GM12878 (cell line): ENCODE results near the gene CLASP1. TPM values are rescaled to one million over a fixed set of nuclear protein-coding genes. Genes with fewer than 3 reads are reported as not detected.

ENCODE experiments used
- ATAC-seq: fragments of 200-7000 bp; cut with Tn5 transposase; 3 replicates; pipeline ENCODE4 v1.9.1; 2020; ENCODE audit warnings: mild to moderate bottlenecking, moderate library complexity
- BruUV-seq: library from RNA; stranded (reverse); fragments of 400-500 nt; replicated peaks from 2 replicates; lab custom pipeline; 2021; lab: Mats Ljungman, UMichigan
- CTCF ChIA-PET: fragments of 300-600 bp; sonication (Branson Sonifier 250); formaldehyde crosslinking; extraction: SDS; loops from one replicate; lab custom pipeline; 2021; ENCODE audit warnings: inconsistent platforms; lab: Yijun Ruan, JAX
- POLR2A ChIA-PET: fragments of 350-600 bp; formaldehyde crosslinking; extraction: SDS; loops from one replicate; lab custom pipeline; 2021; ENCODE audit warnings: inconsistent platforms; lab: Charles Lee
- RAD21 ChIA-PET: fragments of 300-600 bp; sonication (Branson Sonifier 250); formaldehyde crosslinking; loops from one replicate; lab custom pipeline; 2023; ENCODE audit warnings: antibody characterized with exemption; ENCODE audit not compliant: unreplicated experiment; lab: Charles Lee
- SMC1A ChIA-PET: fragments of 300-600 bp; sonication (Branson Sonifier 250); formaldehyde crosslinking; loops from one replicate; lab custom pipeline; 2023; ENCODE audit not compliant: unreplicated experiment, uncharacterized antibody; lab: Charles Lee
- DNase-seq: peaks from one replicate; pipeline ENCODE4 v3.0.0-alpha.2; 2011; ENCODE audit warnings: low read depth, low spot score
- FAIRE-seq: peaks from 3 replicates; lab custom pipeline; 2011; peaks lifted over from hg19 to GRCh38; lab: Jason Lieb, UNC
- H2AFZ ChIP-seq: 2 replicates; pipeline ENCODE4 v1.6.0; 2011; ENCODE audit warnings: low read depth, low read length, control low read depth; ENCODE audit not compliant: control insufficient read depth
- H3K27ac ChIP-seq: 2 replicates; pipeline ENCODE4 v1.5.1; 2011; ENCODE audit warnings: control low read depth; ENCODE audit not compliant: control insufficient read depth, insufficient read depth
- H3K27me3 ChIP-seq, 2 experiments: replicated peaks in 1 of 2; 2 replicates each; pipeline versions ENCODE4 v1.6.0 to v1.6.1; 2011; ENCODE audit warnings: low read length in 1 of 2; ENCODE audit not compliant: control insufficient read depth in 2 of 2, insufficient read depth in 2 of 2
- H3K36me3 ChIP-seq, 2 experiments: 2 replicates each; pipeline ENCODE4 v1.5.1; 2011; ENCODE audit warnings: low read length in 1 of 2; ENCODE audit not compliant: control insufficient read depth in 2 of 2, insufficient read depth in 2 of 2
- H3K4me1 ChIP-seq: 2 replicates; pipeline ENCODE4 v1.6.1; 2011; ENCODE audit warnings: mild to moderate bottlenecking, low read length, moderate library complexity, mixed read lengths; ENCODE audit not compliant: control insufficient read depth, insufficient read depth
- H3K4me2 ChIP-seq: 2 replicates; pipeline ENCODE4 v1.6.0; 2011; ENCODE audit warnings: control low read depth; ENCODE audit not compliant: control insufficient read depth, insufficient read depth
- H3K4me3 ChIP-seq: fragments of 200-600 bp; sonication (generic); 2 replicates; pipeline ENCODE4 v1.5.1; 2016
- H3K79me2 ChIP-seq: 2 replicates; pipeline ENCODE4 v1.6.0; 2011; ENCODE audit warnings: low read length; ENCODE audit not compliant: control insufficient read depth, insufficient read depth
- H3K9ac ChIP-seq: 2 replicates; pipeline ENCODE4 v1.8.0; 2011; ENCODE audit warnings: low read length, control low read depth, mixed read lengths; ENCODE audit not compliant: control insufficient read depth, insufficient read depth
- H3K9me3 ChIP-seq: replicated peaks from 3 replicates; pipeline ENCODE4 v1.5.1; 2011; ENCODE audit warnings: mild to moderate bottlenecking, low read length; ENCODE audit not compliant: control insufficient read depth, insufficient read depth
- H4K20me1 ChIP-seq: 2 replicates; pipeline ENCODE4 v1.6.0; 2011; ENCODE audit not compliant: control insufficient read depth, insufficient read depth
- BRCA1 ChIP-seq: IDR thresholded peaks from 2 replicates; pipeline ENCODE4 v1.6.1; 2011; ENCODE audit warnings: low read depth, low read length, improper control_type of control experiment
- HDAC2 ChIP-seq: fragments of 200-600 bp; sonication (generic); IDR thresholded peaks from 2 replicates; pipeline ENCODE4 v1.6.1; 2017
- IKZF2 ChIP-seq, 2 experiments: fragments of 450-650 bp; IDR thresholded peaks; 2 replicates each; pipeline ENCODE4 v1.6.1; 2017; ENCODE audit warnings: mild to moderate bottlenecking in 2 of 2, moderate library complexity in 2 of 2
- LARP7 ChIP-seq: fragments of 450-650 bp; IDR thresholded peaks from 2 replicates; pipeline ENCODE4 v1.6.1; 2017; ENCODE audit warnings: mild to moderate bottlenecking
- MEF2B ChIP-seq: fragments of 450-650 bp; IDR thresholded peaks from 2 replicates; pipeline ENCODE4 v1.6.1; 2018; ENCODE audit warnings: mild to moderate bottlenecking, moderate library complexity; ENCODE audit not compliant: partially characterized antibody, poor library complexity, severe bottlenecking
- POLR2AphosphoS5 ChIP-seq: IDR thresholded peaks from 2 replicates; pipeline ENCODE4 v1.6.1; 2011; ENCODE audit warnings: mild to moderate bottlenecking, low read length, inconsistent platforms
- SUZ12 ChIP-seq: fragments of 200-600 bp; sonication (generic); IDR thresholded peaks from one replicate; pipeline ENCODE4 v1.6.1; 2018; ENCODE audit warnings: antibody characterized with exemption, mild to moderate bottlenecking; ENCODE audit not compliant: unreplicated experiment
- WRNIP1 ChIP-seq: IDR thresholded peaks from 2 replicates; pipeline ENCODE4 v1.6.1; 2011; ENCODE audit warnings: low read depth, low read length, improper control_type of control experiment, borderline replicate concordance
- YBX1 ChIP-seq: fragments of 450-650 bp; IDR thresholded peaks from 2 replicates; pipeline ENCODE4 v1.6.1; 2016; ENCODE audit warnings: antibody characterized with exemption
- WGBS: methylation state at CpG from one replicate; pipeline ENCODE4 v1.1.6; 2016; ENCODE audit warnings: low lambda C conversion rate; ENCODE audit not compliant: insufficient replicate concordance, insufficient coverage; ENCODE audit errors: missing lambda C conversion rate; 5-methylcytosine and 5-hydroxymethylcytosine counted together
- in situ Hi-C: fragments of 300-500 bp; cut with MboI; formaldehyde crosslinking; loops from 9 replicates; pipeline ENCODE4 v1.14.3; 2018; ENCODE audit warnings: mixed read lengths
- intact Hi-C: fragments of 100-400 bp; cut with micrococcal nuclease; formaldehyde crosslinking; loops from one replicate; pipeline ENCODE4 v1.14.2; 2022; ENCODE audit not compliant: unreplicated experiment
- polyA plus RNA-seq, 11 experiments: library from polyadenylated mRNA; depleted of rRNA in 4 of 11; unstranded in 6 of 11; stranded (reverse) in 5 of 11; fragments of >200 nt; fragmentation: Nextera tagmentation in 4 of 11; fragmentation: Illumina TruSeq in 1 of 11; extraction: Ambion mirVana in 4 of 11; extraction: Trizol in 1 of 11; gene quantifications; 1 replicate in 1 of 11; 2 replicates in 10 of 11; pipeline versions ENCODE4 v1.2.1 to v1.2.3, GENCODE V29; 2011 to 2016; ENCODE audit warnings: inconsistent platforms in 2 of 11, missing spikeins in 2 of 11, low read depth in 1 of 11
- total RNA-seq, 4 experiments: library from RNA; depleted of rRNA in 3 of 4; stranded (reverse); fragments of >200 nt in 3 of 4; fragmentation: Illumina TruSeq in 1 of 4; extraction: Trizol in 1 of 4; gene quantifications; 2 replicates each; pipeline versions ENCODE4 v1.2.1 to v1.2.3, GENCODE V29; 2013 to 2021
- TF ChIP-seq, protein P1 (sequence below): IDR thresholded peaks from 2 replicates; pipeline ENCODE4 v1.6.1; 2011; ENCODE audit warnings: low read depth, mild to moderate bottlenecking, low read length, moderate library complexity, borderline replicate concordance; ENCODE audit errors: extremely low read depth
- TF ChIP-seq, protein P2 (sequence below): IDR thresholded peaks from 2 replicates; pipeline ENCODE4 v1.6.1; 2012; ENCODE audit warnings: low read depth, low read length, improper control_type of control experiment
- TF ChIP-seq, protein P3 (sequence below): fragments of 450-650 bp; IDR thresholded peaks from 2 replicates; pipeline ENCODE4 v1.6.1; 2017; ENCODE audit warnings: mild to moderate bottlenecking, low read depth, inconsistent platforms; ENCODE audit not compliant: poor library complexity, severe bottlenecking

Gene CLASP1
- total and polyA plus RNA-seq, 10 of the 15 experiments (the other 5 are each of a cell fraction or from before 2014, with no cell fraction given), result 1.4 to 62.4 (median 32.9) TPM

DNA sequence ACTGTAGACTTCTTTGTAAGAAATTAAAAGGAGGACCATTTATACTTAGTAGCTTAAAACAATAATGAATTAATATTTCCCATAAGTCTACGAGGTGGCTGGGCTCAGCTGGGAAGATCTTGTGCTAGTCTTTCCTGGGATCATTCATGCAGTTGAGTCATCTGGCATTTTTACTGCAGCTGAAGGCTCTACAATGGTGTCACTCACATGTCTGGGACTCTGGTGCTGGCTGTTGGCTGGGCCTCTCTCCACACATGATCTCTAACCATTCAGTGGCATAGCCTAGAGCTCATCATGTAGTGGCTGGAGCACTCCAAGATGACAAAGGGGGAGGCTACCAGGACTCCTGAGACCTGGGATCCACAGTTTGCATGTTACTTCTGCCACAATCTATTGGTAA lies 35.5 kb downstream of the CLASP1 start:
- 90% methylated on average over 1 of the region's 1 CpG for WGBS
- no peak overlapping the region for H2AFZ ChIP-seq
- ATAC-seq, result no peak
- H3K4me3 ChIP-seq, result no peak overlapping the region
- ChIA-PET POLR2A (no interaction called here), RAD21 (interaction anchor here (0.7 kb wide), 1 partner anchor 36 kb away, joined by 3 read pairs; no protein-coding TSS in a partner anchor), SMC1A (interaction anchor here (1.4 to 1.8 kb wide), 3 partner anchors 10 to 29 kb away, joined by 3 to 5 read pairs (median 4); no protein-coding TSS in a partner anchor), CTCF (interaction anchor here (1.1 to 1.7 kb wide), 2 partner anchors 10 to 67 kb away, joined by 4 to 7 read pairs; no protein-coding TSS in a partner anchor)
- BruUV-seq, result no TSS peak
- H3K79me2 ChIP-seq, result peaks cover 65% of the 10 kb centered on the region
- no peak overlapping the region for H3K27ac ChIP-seq
- no peaks in the 10 kb centered on the region for H3K27me3 ChIP-seq
- H3K4me2 ChIP-seq, result no peak overlapping the region
- FAIRE-seq, result no peak
- DNase-seq, result no peak
- TF ChIP-seq YBX1 (no peak), SUZ12 (no peak), BRCA1 (no peak), HDAC2 (no peak), IKZF2 (IDR thresholded peaks at IDR 0.05) (no peak), MEF2B (no peak), WRNIP1 (no peak), POLR2AphosphoS5 (no peak), LARP7 (no peak)
- TF ChIP-seq, protein P1, sequence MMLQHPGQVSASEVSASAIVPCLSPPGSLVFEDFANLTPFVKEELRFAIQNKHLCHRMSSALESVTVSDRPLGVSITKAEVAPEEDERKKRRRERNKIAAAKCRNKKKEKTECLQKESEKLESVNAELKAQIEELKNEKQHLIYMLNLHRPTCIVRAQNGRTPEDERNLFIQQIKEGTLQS, result no peak
- TF ChIP-seq, protein P2, sequence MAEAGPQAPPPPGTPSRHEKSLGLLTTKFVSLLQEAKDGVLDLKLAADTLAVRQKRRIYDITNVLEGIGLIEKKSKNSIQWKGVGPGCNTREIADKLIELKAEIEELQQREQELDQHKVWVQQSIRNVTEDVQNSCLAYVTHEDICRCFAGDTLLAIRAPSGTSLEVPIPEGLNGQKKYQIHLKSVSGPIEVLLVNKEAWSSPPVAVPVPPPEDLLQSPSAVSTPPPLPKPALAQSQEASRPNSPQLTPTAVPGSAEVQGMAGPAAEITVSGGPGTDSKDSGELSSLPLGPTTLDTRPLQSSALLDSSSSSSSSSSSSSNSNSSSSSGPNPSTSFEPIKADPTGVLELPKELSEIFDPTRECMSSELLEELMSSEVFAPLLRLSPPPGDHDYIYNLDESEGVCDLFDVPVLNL, result no peak
- TF ChIP-seq, protein P3, sequence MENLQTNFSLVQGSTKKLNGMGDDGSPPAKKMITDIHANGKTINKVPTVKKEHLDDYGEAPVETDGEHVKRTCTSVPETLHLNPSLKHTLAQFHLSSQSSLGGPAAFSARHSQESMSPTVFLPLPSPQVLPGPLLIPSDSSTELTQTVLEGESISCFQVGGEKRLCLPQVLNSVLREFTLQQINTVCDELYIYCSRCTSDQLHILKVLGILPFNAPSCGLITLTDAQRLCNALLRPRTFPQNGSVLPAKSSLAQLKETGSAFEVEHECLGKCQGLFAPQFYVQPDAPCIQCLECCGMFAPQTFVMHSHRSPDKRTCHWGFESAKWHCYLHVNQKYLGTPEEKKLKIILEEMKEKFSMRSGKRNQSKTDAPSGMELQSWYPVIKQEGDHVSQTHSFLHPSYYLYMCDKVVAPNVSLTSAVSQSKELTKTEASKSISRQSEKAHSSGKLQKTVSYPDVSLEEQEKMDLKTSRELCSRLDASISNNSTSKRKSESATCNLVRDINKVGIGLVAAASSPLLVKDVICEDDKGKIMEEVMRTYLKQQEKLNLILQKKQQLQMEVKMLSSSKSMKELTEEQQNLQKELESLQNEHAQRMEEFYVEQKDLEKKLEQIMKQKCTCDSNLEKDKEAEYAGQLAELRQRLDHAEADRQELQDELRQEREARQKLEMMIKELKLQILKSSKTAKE, result no peak
- peaks cover 7% of the 10 kb centered on the region; the same call in 2 of the 3 replicates for H3K9me3 ChIP-seq
- intact Hi-C loops, result no loop called here
- peaks cover 18% of the 10 kb centered on the region for H3K4me1 ChIP-seq
- H4K20me1 ChIP-seq, result no peaks in the 10 kb centered on the region
- peaks cover 0 to 9% of the 10 kb centered on the region in 2 experiments; a peak in 2 of 4 replicates for H3K36me3 ChIP-seq
- no peak overlapping the region for H3K9ac ChIP-seq
- in situ Hi-C loops, result no loop called here
